GM12878 (cell line): ENCODE data around the gene LEF1.

ENCODE experiments used
- TF ChIP-seq, protein P1 (sequence below): fragments of 450-650 bp; IDR thresholded peaks from 2 replicates; pipeline ENCODE4 v1.6.1; 2017; ENCODE audit warnings: antibody characterized with exemption, mild to moderate bottlenecking, moderate library complexity
- TF ChIP-seq, protein P2 (sequence below), 3 experiments: IDR thresholded peaks in 2 of 3; conservative IDR thresholded peaks in 1 of 3; 2 replicates each; pipeline ENCODE4 v1.5.1; 2011; ENCODE audit warnings: low read depth in 3 of 3, low read length in 3 of 3, mild to moderate bottlenecking in 3 of 3, control low read depth in 2 of 3, moderate library complexity in 2 of 3, inconsistent platforms in 1 of 3, mixed read lengths in 1 of 3; ENCODE audit not compliant: control insufficient read depth in 2 of 3, insufficient read depth in 1 of 3; ENCODE audit errors: extremely low read depth in 1 of 3
- TF ChIP-seq, protein P3 (sequence below): fragments of 450-650 bp; IDR thresholded peaks from 2 replicates; pipeline ENCODE4 v1.6.1; 2016; ENCODE audit warnings: mild to moderate bottlenecking

DNA sequence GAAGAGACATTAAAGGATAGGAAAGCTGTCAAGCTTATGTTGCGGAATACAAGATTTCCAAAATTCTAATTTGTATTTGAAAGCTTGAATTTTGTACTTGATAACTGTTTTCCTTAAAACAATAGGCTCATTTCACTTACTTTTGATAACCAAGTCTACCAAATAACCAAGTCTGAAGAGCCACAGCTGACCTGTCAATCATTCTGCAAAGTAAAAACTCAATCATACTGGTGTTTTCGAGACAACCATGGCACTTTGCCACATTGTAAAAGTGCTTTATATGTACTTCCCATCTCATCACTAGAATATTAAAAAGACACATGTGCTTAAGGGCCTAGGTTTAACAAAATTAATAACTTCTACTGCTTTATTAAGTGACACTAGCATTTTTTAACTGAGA lies 47.9 kb downstream of the LEF1 start:
- TF ChIP-seq, protein P1, sequence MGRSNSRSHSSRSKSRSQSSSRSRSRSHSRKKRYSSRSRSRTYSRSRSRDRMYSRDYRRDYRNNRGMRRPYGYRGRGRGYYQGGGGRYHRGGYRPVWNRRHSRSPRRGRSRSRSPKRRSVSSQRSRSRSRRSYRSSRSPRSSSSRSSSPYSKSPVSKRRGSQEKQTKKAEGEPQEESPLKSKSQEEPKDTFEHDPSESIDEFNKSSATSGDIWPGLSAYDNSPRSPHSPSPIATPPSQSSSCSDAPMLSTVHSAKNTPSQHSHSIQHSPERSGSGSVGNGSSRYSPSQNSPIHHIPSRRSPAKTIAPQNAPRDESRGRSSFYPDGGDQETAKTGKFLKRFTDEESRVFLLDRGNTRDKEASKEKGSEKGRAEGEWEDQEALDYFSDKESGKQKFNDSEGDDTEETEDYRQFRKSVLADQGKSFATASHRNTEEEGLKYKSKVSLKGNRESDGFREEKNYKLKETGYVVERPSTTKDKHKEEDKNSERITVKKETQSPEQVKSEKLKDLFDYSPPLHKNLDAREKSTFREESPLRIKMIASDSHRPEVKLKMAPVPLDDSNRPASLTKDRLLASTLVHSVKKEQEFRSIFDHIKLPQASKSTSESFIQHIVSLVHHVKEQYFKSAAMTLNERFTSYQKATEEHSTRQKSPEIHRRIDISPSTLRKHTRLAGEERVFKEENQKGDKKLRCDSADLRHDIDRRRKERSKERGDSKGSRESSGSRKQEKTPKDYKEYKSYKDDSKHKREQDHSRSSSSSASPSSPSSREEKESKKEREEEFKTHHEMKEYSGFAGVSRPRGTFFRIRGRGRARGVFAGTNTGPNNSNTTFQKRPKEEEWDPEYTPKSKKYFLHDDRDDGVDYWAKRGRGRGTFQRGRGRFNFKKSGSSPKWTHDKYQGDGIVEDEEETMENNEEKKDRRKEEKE, result no peak
- TF ChIP-seq, protein P2, sequence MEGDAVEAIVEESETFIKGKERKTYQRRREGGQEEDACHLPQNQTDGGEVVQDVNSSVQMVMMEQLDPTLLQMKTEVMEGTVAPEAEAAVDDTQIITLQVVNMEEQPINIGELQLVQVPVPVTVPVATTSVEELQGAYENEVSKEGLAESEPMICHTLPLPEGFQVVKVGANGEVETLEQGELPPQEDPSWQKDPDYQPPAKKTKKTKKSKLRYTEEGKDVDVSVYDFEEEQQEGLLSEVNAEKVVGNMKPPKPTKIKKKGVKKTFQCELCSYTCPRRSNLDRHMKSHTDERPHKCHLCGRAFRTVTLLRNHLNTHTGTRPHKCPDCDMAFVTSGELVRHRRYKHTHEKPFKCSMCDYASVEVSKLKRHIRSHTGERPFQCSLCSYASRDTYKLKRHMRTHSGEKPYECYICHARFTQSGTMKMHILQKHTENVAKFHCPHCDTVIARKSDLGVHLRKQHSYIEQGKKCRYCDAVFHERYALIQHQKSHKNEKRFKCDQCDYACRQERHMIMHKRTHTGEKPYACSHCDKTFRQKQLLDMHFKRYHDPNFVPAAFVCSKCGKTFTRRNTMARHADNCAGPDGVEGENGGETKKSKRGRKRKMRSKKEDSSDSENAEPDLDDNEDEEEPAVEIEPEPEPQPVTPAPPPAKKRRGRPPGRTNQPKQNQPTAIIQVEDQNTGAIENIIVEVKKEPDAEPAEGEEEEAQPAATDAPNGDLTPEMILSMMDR (IDR thresholded peaks at IDR 0.05 in 2 of 3, conservative IDR thresholded peaks at IDR 0.05 in 1 of 3; ENCODE audit: control insufficient read depth in 2 of 3, extremely low read depth in 1 of 3, insufficient read depth in 1 of 3, low read depth in 3 of 3, low read length in 3 of 3), result no peak
- TF ChIP-seq, protein P3, sequence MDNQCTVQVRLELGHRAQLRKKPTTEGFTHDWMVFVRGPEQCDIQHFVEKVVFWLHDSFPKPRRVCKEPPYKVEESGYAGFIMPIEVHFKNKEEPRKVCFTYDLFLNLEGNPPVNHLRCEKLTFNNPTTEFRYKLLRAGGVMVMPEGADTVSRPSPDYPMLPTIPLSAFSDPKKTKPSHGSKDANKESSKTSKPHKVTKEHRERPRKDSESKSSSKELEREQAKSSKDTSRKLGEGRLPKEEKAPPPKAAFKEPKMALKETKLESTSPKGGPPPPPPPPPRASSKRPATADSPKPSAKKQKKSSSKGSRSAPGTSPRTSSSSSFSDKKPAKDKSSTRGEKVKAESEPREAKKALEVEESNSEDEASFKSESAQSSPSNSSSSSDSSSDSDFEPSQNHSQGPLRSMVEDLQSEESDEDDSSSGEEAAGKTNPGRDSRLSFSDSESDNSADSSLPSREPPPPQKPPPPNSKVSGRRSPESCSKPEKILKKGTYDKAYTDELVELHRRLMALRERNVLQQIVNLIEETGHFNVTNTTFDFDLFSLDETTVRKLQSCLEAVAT, result no peak
